ENCODE results near the gene AASDH. TPM values are rescaled to one million over a fixed set of nuclear protein-coding genes. Genes with fewer than 3 reads are reported as not detected.

The AASDH gene
- total RNA-seq, 2 experiments from 2014 or later, result 10.4 to 13.9 TPM

DNA sequence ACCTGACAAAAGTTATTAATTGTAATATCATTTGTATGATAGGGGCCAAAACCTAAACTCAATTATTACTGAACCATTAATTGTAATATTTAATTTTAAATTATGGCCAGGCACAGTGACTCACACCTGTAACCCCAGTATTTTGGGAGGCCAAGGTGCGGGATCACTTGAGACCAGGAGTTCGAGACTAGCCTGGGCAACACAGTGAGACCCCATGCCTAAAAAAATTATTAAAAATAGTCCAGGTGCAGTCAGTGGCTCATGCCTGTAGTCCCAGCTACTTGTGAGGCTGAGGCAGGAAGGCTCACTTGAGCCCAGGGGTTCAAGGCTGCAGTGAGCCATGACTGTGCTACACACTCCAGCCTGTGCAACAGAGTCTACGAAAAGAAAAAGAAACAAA is 30.1 kb upstream of the AASDH start:
- peaks cover 32% of the 10 kb centered on the region for H3K36me3 ChIP-seq (ENCODE audit: insufficient read depth, low read length)
- H3K9me2 ChIP-seq (ENCODE audit: insufficient read depth, low read length), result no peaks in the 10 kb centered on the region
- intact Hi-C loops (cut with micrococcal nuclease; ENCODE audit: unreplicated experiment), result no loop called here
- H3K4me1 ChIP-seq (ENCODE audit: insufficient read depth, low read length, poor library complexity, severe bottlenecking), result peaks cover 14% of the 10 kb centered on the region
- BruUV-seq (replicated peaks), result no TSS peak
- ChIA-PET POLR2A (interaction anchor here (0.6 to 1.2 kb wide), 2 partner anchors 13 to 246 kb away, joined by 3 read pairs; no protein-coding TSS in a partner anchor), CTCF (ENCODE audit: unreplicated experiment) (interaction anchor here (0.5 to 0.6 kb wide), 2 partner anchors 258 to 609 kb away, joined by 3 read pairs; no protein-coding TSS in a partner anchor)
- H3K9me3 ChIP-seq (ENCODE audit: low read length), result no peaks in the 10 kb centered on the region
- no peak for DNase-seq (ENCODE audit: low spot score)
- peaks cover 59% of the 10 kb centered on the region for H4K20me1 ChIP-seq (ENCODE audit: insufficient read depth, low read length)
- no peak overlapping the region for H2AFZ ChIP-seq (ENCODE audit: low read length)
- H3K27ac ChIP-seq (ENCODE audit: low read depth, low read length, poor library complexity, severe bottlenecking), result no peak overlapping the region
- peaks cover 100% of the 10 kb centered on the region for H3K79me2 ChIP-seq (ENCODE audit: insufficient read depth, low read depth, low read length)
- H3K4me2 ChIP-seq (ENCODE audit: low read length), result no peak overlapping the region
- TF ChIP-seq EZH2phosphoT487 (IDR thresholded peaks at IDR 0.05; ENCODE audit: borderline replicate concordance, low read depth, low read length), result no peak
- TF ChIP-seq, protein P1, sequence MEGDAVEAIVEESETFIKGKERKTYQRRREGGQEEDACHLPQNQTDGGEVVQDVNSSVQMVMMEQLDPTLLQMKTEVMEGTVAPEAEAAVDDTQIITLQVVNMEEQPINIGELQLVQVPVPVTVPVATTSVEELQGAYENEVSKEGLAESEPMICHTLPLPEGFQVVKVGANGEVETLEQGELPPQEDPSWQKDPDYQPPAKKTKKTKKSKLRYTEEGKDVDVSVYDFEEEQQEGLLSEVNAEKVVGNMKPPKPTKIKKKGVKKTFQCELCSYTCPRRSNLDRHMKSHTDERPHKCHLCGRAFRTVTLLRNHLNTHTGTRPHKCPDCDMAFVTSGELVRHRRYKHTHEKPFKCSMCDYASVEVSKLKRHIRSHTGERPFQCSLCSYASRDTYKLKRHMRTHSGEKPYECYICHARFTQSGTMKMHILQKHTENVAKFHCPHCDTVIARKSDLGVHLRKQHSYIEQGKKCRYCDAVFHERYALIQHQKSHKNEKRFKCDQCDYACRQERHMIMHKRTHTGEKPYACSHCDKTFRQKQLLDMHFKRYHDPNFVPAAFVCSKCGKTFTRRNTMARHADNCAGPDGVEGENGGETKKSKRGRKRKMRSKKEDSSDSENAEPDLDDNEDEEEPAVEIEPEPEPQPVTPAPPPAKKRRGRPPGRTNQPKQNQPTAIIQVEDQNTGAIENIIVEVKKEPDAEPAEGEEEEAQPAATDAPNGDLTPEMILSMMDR (conservative IDR thresholded peaks at IDR 0.05; ENCODE audit: low read length), result no peak
- H3K4me3 ChIP-seq (ENCODE audit: low read depth, low read length, poor library complexity, severe bottlenecking), result no peak overlapping the region

DNA sequence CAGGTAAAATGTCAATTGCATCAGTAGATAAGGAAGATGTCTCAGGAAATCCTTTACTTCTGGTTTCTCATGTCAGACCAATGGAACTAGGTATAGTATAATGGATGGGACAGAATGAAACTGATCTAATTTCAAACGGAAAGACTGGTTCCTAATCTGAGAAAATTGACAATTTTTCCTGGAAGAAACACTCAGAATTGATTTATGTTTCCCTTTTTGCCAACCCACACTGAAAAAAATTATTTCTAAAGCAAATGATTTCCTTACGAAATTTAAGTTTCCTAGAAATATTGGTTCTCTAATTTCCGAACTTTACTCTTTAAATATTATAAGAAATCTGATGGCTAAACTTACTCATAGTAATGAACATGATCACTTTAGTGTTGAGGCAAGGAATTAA is 29.1 kb upstream of the AASDH start:
- POLR2A ChIA-PET, result interaction anchor here (1.2 to 1.3 kb wide), 2 partner anchors 13 to 14 kb away, joined by 3 read pairs; no protein-coding TSS in a partner anchor
- CTCF ChIA-PET (ENCODE audit: unreplicated experiment), result no interaction called here
- intact Hi-C loops (cut with micrococcal nuclease; ENCODE audit: unreplicated experiment), result no loop called here
- no peak overlapping the region for H2AFZ ChIP-seq (ENCODE audit: low read length)
- BruUV-seq (replicated peaks), result no TSS peak
- peaks cover 61% of the 10 kb centered on the region for H4K20me1 ChIP-seq (ENCODE audit: insufficient read depth, low read length)
- H3K79me2 ChIP-seq (ENCODE audit: insufficient read depth, low read depth, low read length), result peaks cover 100% of the 10 kb centered on the region
- no peak overlapping the region for H3K4me2 ChIP-seq (ENCODE audit: low read length)
- no peak overlapping the region for H3K4me3 ChIP-seq (ENCODE audit: low read depth, low read length, poor library complexity, severe bottlenecking)
- peaks cover 30% of the 10 kb centered on the region for H3K36me3 ChIP-seq (ENCODE audit: insufficient read depth, low read length)
- no peak for DNase-seq (ENCODE audit: low spot score)
- no peak for TF ChIP-seq EZH2phosphoT487 (IDR thresholded peaks at IDR 0.05; ENCODE audit: borderline replicate concordance, low read depth, low read length)
- TF ChIP-seq, protein P1 (conservative IDR thresholded peaks at IDR 0.05; ENCODE audit: low read length), result no peak
- no peak overlapping the region for H3K27ac ChIP-seq (ENCODE audit: low read depth, low read length, poor library complexity, severe bottlenecking)
- H3K9me3 ChIP-seq (ENCODE audit: low read length), result no peaks in the 10 kb centered on the region
- no peaks in the 10 kb centered on the region for H3K9me2 ChIP-seq (ENCODE audit: insufficient read depth, low read length)
- peaks cover 14% of the 10 kb centered on the region for H3K4me1 ChIP-seq (ENCODE audit: insufficient read depth, low read length, poor library complexity, severe bottlenecking)

DNA sequence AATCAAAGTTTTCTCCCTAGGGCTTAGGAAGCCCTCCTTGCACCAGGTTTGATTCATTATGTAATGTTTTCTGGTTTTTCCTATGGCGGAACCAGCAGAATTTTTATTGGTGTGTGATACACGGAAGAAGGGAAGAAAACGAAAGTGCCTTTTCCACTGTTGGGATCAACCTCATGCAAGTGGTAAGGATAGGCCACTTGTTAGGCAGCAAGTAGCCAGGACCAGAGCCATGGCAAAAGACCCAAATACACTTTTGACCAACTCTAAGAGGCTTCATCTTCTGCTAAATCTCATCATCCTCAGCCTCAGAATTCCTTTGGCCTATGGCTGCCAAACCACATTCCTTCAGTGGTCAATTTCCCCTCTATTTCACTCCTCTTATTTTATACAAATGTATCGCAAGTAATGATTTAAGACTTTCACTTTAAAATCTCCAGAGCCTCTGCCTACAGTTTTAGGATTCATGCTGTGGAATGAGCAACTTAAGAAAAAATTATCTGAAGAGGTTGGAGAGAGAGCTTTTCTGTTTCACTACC is 26.9 kb upstream of the AASDH start:
- no peaks in the 10 kb centered on the region for H3K4me1 ChIP-seq (ENCODE audit: insufficient read depth, low read length, poor library complexity, severe bottlenecking)
- POLR2A ChIA-PET, result no interaction called here
- BruUV-seq (replicated peaks), result no TSS peak

More for the DNA sequence above, 26.9 kb upstream of the AASDH start:
- peaks cover 23% of the 10 kb centered on the region; the same call in 1 of the 2 replicates for H3K36me3 ChIP-seq (ENCODE audit: insufficient read depth, low read length)
- no peak overlapping the region for H3K27ac ChIP-seq (ENCODE audit: low read depth, low read length, poor library complexity, severe bottlenecking)
- no peaks in the 10 kb centered on the region for H3K9me3 ChIP-seq (ENCODE audit: low read length)
- H3K4me3 ChIP-seq (ENCODE audit: low read depth, low read length, poor library complexity, severe bottlenecking), result no peak overlapping the region
- no peak for DNase-seq (ENCODE audit: low spot score)
- CTCF ChIA-PET (ENCODE audit: unreplicated experiment), result no interaction called here
- H3K9me2 ChIP-seq (ENCODE audit: insufficient read depth, low read length), result no peaks in the 10 kb centered on the region
- intact Hi-C loops (cut with micrococcal nuclease; ENCODE audit: unreplicated experiment), result no loop called here
- H4K20me1 ChIP-seq (ENCODE audit: insufficient read depth, low read length), result peaks cover 57% of the 10 kb centered on the region
- H3K4me2 ChIP-seq (ENCODE audit: low read length), result no peak overlapping the region
- H3K79me2 ChIP-seq (ENCODE audit: insufficient read depth, low read depth, low read length), result peaks cover 100% of the 10 kb centered on the region
- no peak for TF ChIP-seq EZH2phosphoT487 (IDR thresholded peaks at IDR 0.05; ENCODE audit: borderline replicate concordance, low read depth, low read length)
- TF ChIP-seq, protein P1 (conservative IDR thresholded peaks at IDR 0.05; ENCODE audit: low read length), result no peak
- H2AFZ ChIP-seq (ENCODE audit: low read length), result no peak overlapping the region

All from OCI-LY7 (cell line).